PC-9 (cell line): ENCODE results near the gene APOL2. TPM values are rescaled to one million over a fixed set of nuclear protein-coding genes. Genes with fewer than 3 reads are reported as not detected.
"Not testable (repeated sequence)": the region's sequence is repeated elsewhere in the genome, so short reads cannot be mapped to it uniquely, and the experiment has no call there.

Source experiments
- BruUV-seq: library from RNA; stranded (reverse); fragments of 400-500 nt; replicated peaks from 2 replicates; lab custom pipeline; 2021; lab: Mats Ljungman, UMichigan
- CTCF ChIA-PET: fragments of 300-600 bp; sonication (Branson Sonifier 250); formaldehyde crosslinking; loops from one replicate; lab custom pipeline; 2022; ENCODE audit warnings: antibody characterized with exemption; lab: Charles Lee
- POLR2A ChIA-PET: fragments of 300-600 bp; sonication (Branson Sonifier 250); formaldehyde crosslinking; loops from one replicate; lab custom pipeline; 2022; ENCODE audit warnings: antibody characterized with exemption; ENCODE audit not compliant: unreplicated experiment; lab: Charles Lee
- DNase-seq, 2 experiments: peaks; one replicate each; pipeline versions ENCODE4 v3.0.0 to v3.0.0-alpha.2; 2015 to 2022; ENCODE audit warnings: mixed read lengths in 1 of 2
- H2AFZ ChIP-seq: fragments of 200-600 bp; sonication (generic); 2 replicates; pipeline ENCODE4 v1.8.1; 2017; ENCODE audit warnings: antibody characterized with exemption
- H3F3A ChIP-seq: fragments of 200-600 bp; sonication (generic); 2 replicates; pipeline ENCODE4 v1.8.1; 2017; ENCODE audit warnings: antibody characterized with exemption, mild to moderate bottlenecking, low read depth; ENCODE audit not compliant: insufficient read depth
- H3K27ac ChIP-seq: fragments of 200-600 bp; sonication (generic); 2 replicates; pipeline ENCODE4 v1.6.1; 2016; ENCODE audit warnings: mixed run types
- H3K27me3 ChIP-seq: fragments of 200-600 bp; sonication (generic); 2 replicates; pipeline ENCODE4 v1.6.1; 2016; ENCODE audit warnings: low read depth, mixed run types; ENCODE audit not compliant: insufficient read depth
- H3K36me3 ChIP-seq: fragments of 200-600 bp; sonication (generic); 2 replicates; pipeline ENCODE4 v1.6.1; 2016; ENCODE audit warnings: low read depth, mixed run types
- H3K4me1 ChIP-seq: fragments of 200-600 bp; sonication (generic); replicated peaks from 2 replicates; pipeline ENCODE4 v1.6.1; 2016; ENCODE audit warnings: mixed run types; ENCODE audit not compliant: insufficient read depth
- H3K4me2 ChIP-seq: fragments of 200-600 bp; sonication (generic); 2 replicates; pipeline ENCODE4 v1.6.1; 2017; ENCODE audit warnings: mixed run types
- H3K4me3 ChIP-seq: fragments of 200-600 bp; sonication (generic); 2 replicates; pipeline ENCODE4 v1.6.1; 2016; ENCODE audit warnings: mixed run types
- H3K79me2 ChIP-seq: fragments of 200-600 bp; sonication (generic); 2 replicates; pipeline ENCODE4 v1.6.1; 2017; ENCODE audit warnings: low read depth, mixed run types
- H3K9me2 ChIP-seq: fragments of 200-600 bp; sonication (generic); 2 replicates; pipeline ENCODE4 v1.8.1; 2017; ENCODE audit warnings: mild to moderate bottlenecking; ENCODE audit not compliant: insufficient read depth
- H3K9me3 ChIP-seq: fragments of 200-600 bp; sonication (generic); 2 replicates; pipeline ENCODE4 v1.8.1; 2016; ENCODE audit warnings: low read depth; ENCODE audit not compliant: insufficient read depth
- H4K20me1 ChIP-seq: fragments of 200-600 bp; sonication (generic); 2 replicates; pipeline ENCODE4 v1.8.1; 2017; ENCODE audit not compliant: insufficient read depth
- CTCF ChIP-seq: fragments of 200-600 bp; sonication (generic); conservative IDR thresholded peaks from 2 replicates; pipeline ENCODE4 v1.6.1; 2017; ENCODE audit warnings: mixed run types, antibody characterized with exemption, mild to moderate bottlenecking, moderate library complexity
- EZH2 ChIP-seq: fragments of 200-600 bp; sonication (generic); IDR thresholded peaks from 2 replicates; pipeline ENCODE4 v1.8.0; 2017; ENCODE audit warnings: antibody characterized with exemption, low read depth
- intact Hi-C: fragments of 100-400 bp; cut with micrococcal nuclease; formaldehyde crosslinking; loops from one replicate; pipeline ENCODE4 v1.10.0; 2022; ENCODE audit not compliant: unreplicated experiment
- total RNA-seq: library from RNA; stranded (reverse); gene quantifications from 2 replicates; pipeline ENCODE4 v1.2.3, GENCODE V29; 2021

APOL2 gene
- total RNA-seq, 1 experiment from 2014 or later, result 27.4 TPM

- Histone ChIP-seq H3K27me3 (no peaks in the 10 kb centered on the region), H3K9me3 (peaks cover 8% of the 10 kb centered on the region), H3K27ac (no peak overlapping the region), H3K36me3 (no peaks in the 10 kb centered on the region), H3K4me3 (no peak overlapping the region), H3F3A (peaks cover 17% of the 10 kb centered on the region; the same call in 1 of the 2 replicates), H3K79me2 (no peaks in the 10 kb centered on the region), H3K4me1 (peaks cover 21% of the 10 kb centered on the region), H3K4me2 (peak overlapping the region; percentile 73), H2AFZ (no peak overlapping the region), H4K20me1 (no peaks in the 10 kb centered on the region), H3K9me2 (no peaks in the 10 kb centered on the region)
- BruUV-seq, result no TSS peak
- DNase-seq, result no peak
- TF ChIP-seq EZH2, result no peak
- ChIA-PET CTCF (no interaction called here), POLR2A (no interaction called here)
- intact Hi-C loops, result loop anchor here (5.0 kb wide), 1 partner anchor 33 kb away; the partner anchor contains the start of gene APOL2
Observed at GRCh38 chr22:36204001-36204631, 35.2 kb downstream of the APOL2 start.

DNA sequence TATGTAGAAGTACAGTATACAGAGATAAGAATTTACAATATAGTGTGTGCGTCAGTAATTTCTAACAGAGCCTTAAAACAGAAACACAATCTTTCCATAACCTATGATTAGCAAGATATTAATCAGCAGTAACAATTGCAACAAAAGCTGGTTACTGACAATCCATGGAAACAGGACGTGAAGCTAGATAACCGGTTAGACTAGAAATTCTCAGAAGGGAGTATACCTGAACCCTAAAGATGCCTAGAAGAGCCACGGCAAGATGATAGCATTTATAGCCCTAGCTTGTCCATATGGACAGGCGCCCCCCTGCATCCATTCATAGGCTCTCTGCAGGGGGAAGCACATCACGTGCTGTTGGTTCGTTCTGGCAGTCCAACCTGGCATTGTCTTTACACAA lies 35.9 kb downstream of the APOL2 start:
- H3K9me3 ChIP-seq, H3K79me2 ChIP-seq, BruUV-seq, H3K9me2 ChIP-seq, H4K20me1 ChIP-seq, H3K27me3 ChIP-seq, H3K36me3 ChIP-seq: not testable (repeated sequence)
- ChIA-PET CTCF (interaction anchor here (1.1 kb wide), 1 partner anchor 19 kb away, joined by 3 read pairs; no protein-coding TSS in a partner anchor), POLR2A (interaction anchor here (0.6 kb wide), 1 partner anchor 75 kb away, joined by 3 read pairs; no protein-coding TSS in a partner anchor)
- Histone ChIP-seq H3K4me1 (peaks cover 21% of the 10 kb centered on the region), H3K4me3 (peak overlapping the region; percentile 36; the same call in 1 of the 2 replicates), H3K4me2 (peak overlapping the region; percentile 73), H2AFZ (0 out of 2 replicates have a peak overlapping the region, but pooled peaks have one; percentile 49), H3F3A (peaks cover 17% of the 10 kb centered on the region; the same call in 1 of the 2 replicates), H3K27ac (peak overlapping the region; percentile 34)
- intact Hi-C loops, result loop anchor here (5.0 kb wide), 1 partner anchor 34 kb away; the partner anchor contains the start of gene APOL2
- DNase-seq, result peak in 1 of 2 experiments; percentile 86

GRCh38 chr22:36202906-36203305 lies 36.4 kb downstream of the APOL2 start:
- not testable (repeated sequence) for BruUV-seq, H3K9me2 ChIP-seq, H3K27me3 ChIP-seq, H4K20me1 ChIP-seq, H3K9me3 ChIP-seq, H3K79me2 ChIP-seq, H3K36me3 ChIP-seq
- peak overlapping the region; percentile 49 for H2AFZ ChIP-seq
- H3K4me3 ChIP-seq, result peak overlapping the region; percentile 36; the same call in 1 of the 2 replicates
- intact Hi-C loops, result loop anchor here (5.0 kb wide), 1 partner anchor 34 kb away; the partner anchor contains the start of gene APOL2
- peak overlapping the region; percentile 73 for H3K4me2 ChIP-seq
- peak overlapping the region; percentile 34 for H3K27ac ChIP-seq
- ChIA-PET POLR2A (interaction anchor here (0.6 kb wide), 1 partner anchor 76 kb away, joined by 3 read pairs; no protein-coding TSS in a partner anchor), CTCF (interaction anchor here (1.1 kb wide), 1 partner anchor 19 kb away, joined by 3 read pairs; no protein-coding TSS in a partner anchor)
- peak; percentile 19 to 57 for DNase-seq
- H3K4me1 ChIP-seq, result peaks cover 21% of the 10 kb centered on the region
- H3F3A ChIP-seq, result peaks cover 17% of the 10 kb centered on the region; the same call in 1 of the 2 replicates

GRCh38 chr22:36201630-36202319 lies 37.6 kb downstream of the APOL2 start, which contains the start of gene APOL4:
Gene APOL4 (minus strand): TSS chr22:36201809. CDS start chr22:36201734, 75 bp downstream.
- Histone ChIP-seq H3K4me3 (peak within 1 kb of the TSS; percentile 36; the same call in 1 of the 2 replicates), H3F3A (peaks cover 17% of the 10 kb centered on the region; the same call in 1 of the 2 replicates), H3K27me3 (no peaks in the 10 kb centered on the region), H3K27ac (peak within 1 kb of the TSS; percentile 34; the same call in 1 of the 2 replicates), H3K9me2 (no peaks in the 10 kb centered on the region), H3K4me1 (peaks cover 21% of the 10 kb centered on the region), H3K79me2 (no peaks in the 10 kb centered on the region), H3K9me3 (no peaks in the 10 kb centered on the region), H3K4me2 (peak within 1 kb of the TSS; percentile 73), H2AFZ (peak within 1 kb of the TSS; percentile 49; the same call in 1 of the 2 replicates), H3K36me3 (no peaks in the 10 kb centered on the region), H4K20me1 (no peaks in the 10 kb centered on the region)
- ChIA-PET POLR2A (no interaction called here), CTCF (no interaction called here)
- intact Hi-C loops, result loop anchor here (5.0 kb wide), 1 partner anchor 36 kb away; the partner anchor contains the start of gene APOL2
- TF ChIP-seq EZH2 (no peak), CTCF (no peak)
- DNase-seq, result no peak
- BruUV-seq, result no TSS peak

DNA sequence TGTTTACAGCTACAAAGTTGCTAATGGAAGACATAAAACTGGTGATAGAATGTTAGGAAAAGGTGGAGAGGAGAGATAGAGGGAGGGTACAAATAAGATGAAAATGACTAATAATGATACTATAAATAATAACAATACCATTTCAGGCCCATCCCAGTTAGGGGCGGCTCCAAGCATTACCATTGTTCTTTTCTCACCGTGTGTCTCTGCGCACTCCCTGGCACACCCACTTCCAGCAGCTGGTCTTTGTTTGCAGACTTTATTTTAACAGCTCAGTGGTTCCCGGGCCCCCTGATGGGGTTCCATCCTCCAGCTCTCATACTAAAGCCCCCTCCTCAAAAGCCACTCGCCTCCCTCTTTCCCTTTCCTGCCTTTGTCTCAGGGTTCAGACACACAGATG lies 38.3 kb downstream of the APOL2 start:
- H3K9me2 ChIP-seq, H3K9me3 ChIP-seq, H3K27ac ChIP-seq, H3K4me3 ChIP-seq, H3K4me2 ChIP-seq, H3K79me2 ChIP-seq, BruUV-seq, POLR2A ChIA-PET, H3K27me3 ChIP-seq, H3K36me3 ChIP-seq, DNase-seq, CTCF ChIA-PET, H4K20me1 ChIP-seq, H2AFZ ChIP-seq: not testable (repeated sequence)
- intact Hi-C loops, result loop anchor here (5.0 kb wide), 1 partner anchor 36 kb away; the partner anchor contains the start of gene APOL2
- H3F3A ChIP-seq, result peaks cover 17% of the 10 kb centered on the region; the same call in 1 of the 2 replicates
- H3K4me1 ChIP-seq, result peaks cover 21% of the 10 kb centered on the region
